ENCODE measurements around the gene NTSR2. TPM values are rescaled to one million over a fixed set of nuclear protein-coding genes. Genes with fewer than 3 reads are reported as not detected.

Gene NTSR2
- total and polyA plus RNA-seq, 2 of the 8 experiments (the other 6 are each of a cell fraction or from before 2014, with no cell fraction given) = 0.05 TPM; not detected in 1

DNA sequence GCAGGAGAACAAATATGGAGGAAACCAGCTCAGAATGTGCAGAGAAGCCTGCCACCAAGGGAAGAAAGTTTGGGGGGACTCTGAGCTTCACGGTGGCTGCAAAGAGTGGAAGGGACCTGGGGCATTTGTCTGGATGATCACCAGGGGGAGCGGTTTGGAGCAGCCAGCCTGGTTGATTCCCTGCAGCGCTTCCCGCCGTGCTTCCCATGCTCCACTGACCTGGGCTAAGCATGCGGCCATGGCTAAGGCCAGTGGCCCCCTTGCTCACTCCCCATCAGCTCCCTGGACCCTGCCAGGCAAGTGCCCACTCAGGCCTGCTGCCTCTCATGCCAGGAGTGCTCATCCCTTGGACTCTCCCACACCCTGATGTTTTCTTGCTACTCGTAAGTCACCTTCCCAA, 27.0 kb downstream of the NTSR2 start:
- CTCF ChIA-PET (ENCODE audit: partially characterized antibody) = interaction anchor here (0.8 to 2.4 kb wide), 10 partner anchors 9 to 290 kb away, joined by 3 to 10 read pairs (median 7); no protein-coding TSS in a partner anchor
- TF ChIP-seq, protein P1, sequence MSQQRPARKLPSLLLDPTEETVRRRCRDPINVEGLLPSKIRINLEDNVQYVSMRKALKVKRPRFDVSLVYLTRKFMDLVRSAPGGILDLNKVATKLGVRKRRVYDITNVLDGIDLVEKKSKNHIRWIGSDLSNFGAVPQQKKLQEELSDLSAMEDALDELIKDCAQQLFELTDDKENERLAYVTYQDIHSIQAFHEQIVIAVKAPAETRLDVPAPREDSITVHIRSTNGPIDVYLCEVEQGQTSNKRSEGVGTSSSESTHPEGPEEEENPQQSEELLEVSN (IDR thresholded peaks at IDR 0.05) = peak; percentile 58; the same call in 1 of the 2 replicates
- TF ChIP-seq, protein P2, sequence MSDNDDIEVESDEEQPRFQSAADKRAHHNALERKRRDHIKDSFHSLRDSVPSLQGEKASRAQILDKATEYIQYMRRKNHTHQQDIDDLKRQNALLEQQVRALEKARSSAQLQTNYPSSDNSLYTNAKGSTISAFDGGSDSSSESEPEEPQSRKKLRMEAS (IDR thresholded peaks at IDR 0.05) = 0 out of 2 replicates have a peak, but pooled peaks have one; percentile 23
- TF ChIP-seq SIN3A (conservative IDR thresholded peaks at IDR 0.05 in 1 of 2, IDR thresholded peaks at IDR 0.05 in 1 of 2; ENCODE audit: low read depth in 1 of 2, low read length in 2 of 2) (no peak), TBP (IDR thresholded peaks at IDR 0.05; ENCODE audit: low read depth, low read length) (no peak), CBX5 (IDR thresholded peaks at IDR 0.05; ENCODE audit: low read depth, low read length) (no peak), CTCF (IDR thresholded peaks at IDR 0.05; ENCODE audit: control extremely low read depth in 1 of 3, insufficient read depth in 1 of 3, low read depth in 1 of 3, low read length in 3 of 3) (peak; percentile 10 to 44 (median 26); a peak in 3 of 4 replicates), RAD21 (IDR thresholded peaks at IDR 0.05 in 1 of 2, conservative IDR thresholded peaks at IDR 0.05 in 1 of 2; ENCODE audit: low read depth in 2 of 2, low read length in 2 of 2) (peak; percentile 14 to 22; a peak in 1 of 4 replicates), RXRA (IDR thresholded peaks at IDR 0.05; ENCODE audit: insufficient read depth, low read depth, low read length) (no peak)

More for the DNA sequence above, 27.0 kb downstream of the NTSR2 start:
- Histone ChIP-seq H2BK20ac (ENCODE audit: low read length) (no peak overlapping the region), H3K14ac (ENCODE audit: insufficient read length) (no peak overlapping the region), H2BK5ac (ENCODE audit: low read depth, low read length) (no peak overlapping the region), H3K4me3 (ENCODE audit: extremely low read depth in 1 of 4, insufficient read depth in 2 of 4, low read depth in 3 of 4, low read length in 4 of 4) (no peak overlapping the region), H3K79me1 (ENCODE audit: low read depth, low read length) (no peaks in the 10 kb centered on the region), H2AK5ac (ENCODE audit: low read depth, low read length) (no peak overlapping the region), H3K9me3 (ENCODE audit: insufficient read depth in 2 of 2, low read depth in 1 of 2, low read length in 1 of 2) (no peaks in the 10 kb centered on the region), H3K27me3 (replicated peaks in 1 of 4; ENCODE audit: control insufficient read depth in 3 of 4, extremely low read depth in 1 of 4, insufficient read depth in 3 of 4, low read length in 3 of 4) (no peaks in the 10 kb centered on the region), H3K79me2 (ENCODE audit: control insufficient read depth in 1 of 2, insufficient read depth in 2 of 2, low read length in 2 of 2) (no peaks in the 10 kb centered on the region), H3K36me3 (ENCODE audit: control insufficient read depth in 2 of 4, insufficient read depth in 4 of 4, low read length in 3 of 4) (peaks cover 0 to 13% (median 6%) of the 10 kb centered on the region in 4 experiments; a peak in 3 of 8 replicates), H3K4me2 (ENCODE audit: insufficient read depth in 1 of 2, low read depth in 2 of 2, low read length in 2 of 2) (no peak overlapping the region), H2BK120ac (replicated peaks; ENCODE audit: low read depth, low read length) (no peak overlapping the region), H4K8ac (ENCODE audit: extremely low read depth, insufficient read depth, low read length) (no peak overlapping the region), H3K23me2 (ENCODE audit: low read depth, low read length) (no peaks in the 10 kb centered on the region; the same call in 1 of the 2 replicates), H3K4me1 (replicated peaks in 1 of 4; ENCODE audit: control insufficient read depth in 3 of 4, insufficient read depth in 4 of 4, low read length in 3 of 4) (no peaks in the 10 kb centered on the region), H2BK12ac (ENCODE audit: low read depth, low read length) (no peak overlapping the region), H2AFZ (ENCODE audit: low read length) (no peak overlapping the region), H2BK15ac (ENCODE audit: low read length) (no peak overlapping the region), H3K27ac (ENCODE audit: low read depth, low read length) (no peak overlapping the region), H4K91ac (replicated peaks; ENCODE audit: insufficient read length, low read length) (no peak overlapping the region), H4K5ac (ENCODE audit: insufficient read length, low read depth, low read length) (no peak overlapping the region), H3K56ac (replicated peaks; ENCODE audit: insufficient read length, low read depth, low read length) (no peak overlapping the region), H3K4ac (replicated peaks; ENCODE audit: insufficient read length, low read depth, low read length) (no peak overlapping the region), H3K18ac (ENCODE audit: extremely low read depth, low read length) (no peak overlapping the region), H4K20me1 (replicated peaks in 1 of 2; ENCODE audit: control insufficient read depth in 1 of 2, insufficient read depth in 2 of 2, low read length in 2 of 2) (no peaks in the 10 kb centered on the region), H3K9ac (replicated peaks in 1 of 4; ENCODE audit: extremely low read depth in 1 of 4, low read depth in 3 of 4, low read length in 3 of 4) (no peak overlapping the region), H3K23ac (ENCODE audit: insufficient read length) (no peak overlapping the region)
- no peak for FAIRE-seq
- 77% methylated on average over 7 of the region's 7 CpGs; no CpG with 5 or more reads in 1 of the 2 experiments for WGBS, 2 experiments (ENCODE audit: extremely low coverage in 1 of 2, insufficient coverage in 1 of 2, insufficient read length in 1 of 2, insufficient replicate concordance in 2 of 2, low coverage in 1 of 2, low lambda C conversion rate in 2 of 2, missing lambda C conversion rate in 1 of 2)
- no peak for DNase-seq (ENCODE audit: low read depth in 1 of 2, low spot score in 2 of 2)
- POLR2A ChIA-PET (ENCODE audit: partially characterized antibody) = interaction anchor here (0.8 kb wide), 1 partner anchor 170 kb away, joined by 3 read pairs; no protein-coding TSS in a partner anchor
